Stimulated activated naive CD4-positive, alpha-beta T cell (primary cell): ENCODE measurements around the gene DOK3.

Experiments
- DNase-seq, 6 experiments: peaks; one replicate each; lab custom pipeline; 2025; lab: John Stamatoyannopoulos, UW

DOK3 gene, protein sequence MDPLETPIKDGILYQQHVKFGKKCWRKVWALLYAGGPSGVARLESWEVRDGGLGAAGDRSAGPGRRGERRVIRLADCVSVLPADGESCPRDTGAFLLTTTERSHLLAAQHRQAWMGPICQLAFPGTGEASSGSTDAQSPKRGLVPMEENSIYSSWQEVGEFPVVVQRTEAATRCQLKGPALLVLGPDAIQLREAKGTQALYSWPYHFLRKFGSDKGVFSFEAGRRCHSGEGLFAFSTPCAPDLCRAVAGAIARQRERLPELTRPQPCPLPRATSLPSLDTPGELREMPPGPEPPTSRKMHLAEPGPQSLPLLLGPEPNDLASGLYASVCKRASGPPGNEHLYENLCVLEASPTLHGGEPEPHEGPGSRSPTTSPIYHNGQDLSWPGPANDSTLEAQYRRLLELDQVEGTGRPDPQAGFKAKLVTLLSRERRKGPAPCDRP

GRCh38 chr5:177509381-177509951 is at the start of gene DOK3:
Gene DOK3, minus strand, starts transcription at chr5:177509826. Its CDS starts 286 bp downstream, at chr5:177509540.
- DNase-seq, result no peak

DNA sequence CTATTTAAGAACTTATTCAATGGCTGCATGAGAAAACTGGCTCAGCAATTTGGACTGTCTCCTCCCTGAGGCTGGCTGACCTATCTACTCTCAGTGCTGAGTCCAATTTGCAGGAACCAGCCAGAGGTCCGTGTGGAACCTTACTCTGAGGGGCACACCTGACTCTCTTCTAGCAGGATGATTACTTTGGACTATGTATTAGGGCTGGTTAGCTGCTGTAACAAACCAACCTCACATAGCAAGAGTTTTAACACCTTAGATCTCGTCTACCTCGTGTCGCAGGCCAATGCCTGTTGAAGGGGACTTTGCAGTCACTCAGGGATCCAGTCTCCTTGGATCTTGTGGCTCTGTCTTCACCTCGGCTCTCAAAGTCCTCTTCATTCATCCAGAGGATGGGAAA is 48.2 kb upstream of the DOK3 start:
- no peak for DNase-seq

DNA sequence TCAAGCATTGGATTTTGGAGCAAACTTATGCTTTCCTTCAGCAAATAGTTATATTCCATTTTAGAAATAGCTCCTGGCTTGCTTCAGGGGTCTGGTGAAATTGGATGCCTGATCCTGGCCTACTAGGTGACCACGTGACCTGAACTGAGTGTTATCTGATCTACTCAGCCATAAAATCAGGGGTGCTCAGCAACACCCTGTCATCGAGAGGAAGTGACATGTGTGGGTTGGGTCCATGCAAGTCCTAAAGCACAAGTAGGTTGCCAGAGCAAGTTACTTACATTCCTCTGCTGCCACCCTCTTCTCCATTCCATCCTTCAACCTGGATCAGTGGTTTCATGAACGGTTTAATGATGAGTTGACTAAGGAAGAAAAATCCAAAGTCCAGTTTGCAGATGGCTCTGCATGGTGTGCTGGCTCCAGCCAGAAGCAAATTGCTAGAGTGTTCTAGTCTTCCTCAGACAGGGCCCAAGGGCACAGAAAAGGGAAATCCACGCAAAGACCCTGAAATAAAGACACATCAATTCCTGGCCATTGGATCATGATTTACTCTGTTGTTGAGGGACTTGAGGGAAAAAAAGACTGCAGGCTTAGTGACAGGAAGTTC is 47.5 kb upstream of the DOK3 start:
- no peak for DNase-seq

GRCh38 chr5:177555665-177556064 is 46.0 kb upstream of the DOK3 start:
- no peak for DNase-seq

DNA sequence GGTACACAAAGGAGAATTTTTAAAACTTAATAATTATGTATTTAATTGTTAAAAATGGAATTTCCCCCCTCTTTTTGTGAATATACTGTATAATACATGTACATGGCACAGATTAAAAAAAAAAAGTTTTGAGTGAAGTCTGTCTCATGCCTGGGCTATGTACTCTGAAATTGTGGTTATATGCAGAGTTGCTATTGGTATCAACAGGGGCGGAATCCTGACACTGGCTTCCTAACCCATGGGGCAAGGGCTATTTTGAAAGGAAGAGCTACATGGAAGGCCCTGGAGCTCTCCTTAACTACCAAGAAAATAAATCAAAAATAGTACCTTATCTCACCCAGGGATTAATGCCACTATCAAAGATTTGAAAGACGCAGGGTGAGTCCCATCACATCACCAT is 45.6 kb upstream of the DOK3 start:
- no peak for DNase-seq

DNA sequence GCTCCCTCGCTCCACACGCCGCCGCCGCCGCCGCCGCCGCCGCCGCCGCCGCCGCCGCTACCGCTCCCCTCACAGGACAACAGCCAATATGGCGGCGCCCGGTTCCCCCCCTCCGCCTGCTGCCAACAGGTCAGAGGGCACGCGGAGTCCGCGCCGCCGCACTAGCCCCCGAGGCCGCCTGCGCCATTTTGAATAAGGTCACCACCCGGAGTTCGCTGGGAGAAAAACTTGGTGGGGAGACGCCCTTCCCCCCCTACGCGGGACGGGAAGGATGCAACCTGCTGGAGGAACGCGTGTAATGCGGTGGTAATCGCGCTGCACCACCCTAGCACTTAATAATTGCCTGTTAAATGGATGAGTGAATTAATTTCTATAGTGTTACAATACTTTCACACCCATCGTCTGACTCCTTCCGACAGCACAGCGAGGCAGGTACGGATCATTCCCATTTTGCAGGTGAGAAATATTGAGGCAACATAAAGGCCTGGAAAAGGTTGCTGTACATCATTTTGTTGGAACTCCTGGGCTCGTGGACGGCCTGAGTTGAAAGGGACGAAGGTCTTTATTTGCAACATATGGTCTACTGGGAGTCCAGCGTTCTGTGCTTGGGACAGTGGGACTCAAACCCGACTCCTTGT is 45.0 kb upstream of the DOK3 start, which contains the start of gene FAM193B:
FAM193B (minus strand) TSS at position 90 of the 638 bp plus-strand sequence. CDS start 105 bp downstream, outside the sequence.
- DNase-seq, result peak; percentile 88 to 97 (median 94)

- DNase-seq, result peak in 4 of 6 experiments; percentile 14 to 44 (median 41)
Observed at GRCh38 chr5:177553671-177554429, 44.2 kb upstream of the DOK3 start.

DNA sequence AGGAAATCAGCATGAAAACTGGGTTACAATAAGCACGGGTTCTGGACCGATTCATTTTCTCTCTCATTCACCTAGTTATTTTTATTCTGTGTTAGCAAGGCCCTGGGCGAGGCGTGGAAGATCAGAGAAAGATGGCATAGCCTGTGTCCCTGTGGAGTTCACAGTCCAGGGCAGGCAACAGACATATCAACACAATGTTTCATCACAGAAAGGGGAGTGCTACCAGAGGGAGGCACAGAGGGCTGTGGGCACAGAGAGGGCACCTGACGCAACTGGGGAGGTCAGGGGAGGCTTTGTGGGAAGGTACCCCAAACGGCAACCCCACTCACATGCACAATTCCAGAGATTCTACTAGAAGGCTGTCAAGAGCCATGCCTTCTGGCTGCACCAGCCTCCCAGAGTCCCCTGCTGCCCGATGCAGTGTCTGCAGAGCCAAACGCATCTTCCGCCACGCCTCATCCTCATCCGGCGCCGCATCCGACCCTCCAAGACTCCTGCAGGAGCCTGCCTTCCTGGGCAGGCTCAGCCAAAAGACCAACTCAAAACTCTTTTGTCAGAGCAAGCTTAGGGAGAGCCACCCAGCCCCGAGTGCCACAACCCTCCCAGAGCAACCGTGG is 43.3 kb upstream of the DOK3 start:
- DNase-seq, result no peak

DNA sequence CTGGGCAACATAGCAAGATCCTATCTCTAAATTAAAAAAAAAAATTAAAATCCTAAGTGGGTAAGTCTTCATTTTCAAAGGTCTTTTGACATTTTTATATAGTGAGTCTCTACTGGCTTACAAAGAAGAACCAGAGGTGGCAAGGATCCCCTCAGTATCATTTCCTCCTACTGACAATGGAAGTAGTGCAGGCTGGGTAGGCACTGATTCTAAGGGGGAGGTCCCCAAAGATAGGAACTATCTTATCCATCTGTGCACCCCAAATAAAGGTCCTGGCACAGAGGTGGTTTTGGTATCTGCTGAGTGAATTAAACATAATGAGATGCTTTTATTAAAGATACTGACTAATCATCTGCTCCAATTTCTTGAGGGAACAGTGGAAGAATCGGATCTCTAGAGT is 40.5 kb upstream of the DOK3 start:
- no peak for DNase-seq

DNA sequence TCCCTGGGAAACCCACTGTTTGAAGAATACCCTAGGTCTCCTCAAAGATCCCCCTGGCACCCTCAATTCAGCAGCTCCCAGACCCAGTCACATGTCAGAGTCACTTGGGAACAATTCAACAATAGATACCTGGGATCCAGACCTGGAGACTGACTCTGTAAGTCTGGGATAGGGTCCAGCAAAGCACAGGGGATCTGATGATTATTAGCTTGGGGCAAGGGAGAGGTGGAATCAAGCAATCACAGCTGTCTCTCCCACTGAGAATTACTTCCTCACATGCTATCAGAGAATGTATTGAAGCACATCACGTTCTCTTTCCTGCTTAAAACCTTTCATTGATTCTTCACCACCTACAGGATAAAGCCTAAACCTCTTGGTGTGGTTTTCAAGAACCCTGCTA is 38.9 kb upstream of the DOK3 start:
- no peak for DNase-seq

- DNase-seq, result no peak
Observed at GRCh38 chr5:177547736-177548135, 38.1 kb upstream of the DOK3 start.

- no peak for DNase-seq
Observed at GRCh38 chr5:177546258-177546741, 36.7 kb upstream of the DOK3 start.

DNA sequence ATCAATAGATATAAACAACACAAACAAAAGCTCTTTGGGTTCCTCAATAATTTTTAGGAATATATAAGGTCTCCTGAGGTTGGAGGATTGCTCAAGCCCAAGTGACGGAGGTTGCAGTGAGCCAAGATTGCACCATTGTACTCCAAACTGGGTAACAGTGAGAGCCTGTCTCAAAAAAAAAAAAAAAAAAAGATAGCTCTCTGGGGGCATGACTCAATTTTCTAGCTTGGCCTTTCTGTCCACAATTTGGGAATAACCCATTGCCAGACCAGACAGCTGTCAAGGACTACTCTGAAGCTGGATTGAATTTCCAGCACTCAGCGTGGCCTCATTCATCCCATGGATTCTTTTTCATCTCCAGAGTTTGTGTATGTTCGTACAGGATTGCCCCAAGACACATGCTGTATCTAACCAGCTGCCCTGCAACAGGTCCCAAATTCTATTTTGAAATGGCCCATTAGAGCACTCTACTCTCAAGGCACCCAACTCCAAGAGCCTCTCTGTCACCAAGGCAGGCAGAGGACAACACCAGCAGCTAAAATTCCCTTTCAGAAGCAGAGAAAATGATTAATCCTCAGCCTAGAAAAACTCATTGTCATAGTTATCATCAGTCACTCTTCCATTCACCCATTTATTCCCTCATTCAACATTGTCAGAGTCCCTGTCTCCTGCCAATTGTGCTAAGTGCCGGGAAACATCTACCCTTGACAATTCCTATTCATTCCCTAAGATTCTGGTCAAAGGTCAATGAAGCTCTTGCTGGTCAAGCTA is 36.0 kb upstream of the DOK3 start:
- no peak for DNase-seq

GRCh38 chr5:177542816-177543465 is 33.3 kb upstream of the DOK3 start:
- DNase-seq, result no peak

GRCh38 chr5:177540438-177540837 is 30.8 kb upstream of the DOK3 start:
- no peak for DNase-seq

DNA sequence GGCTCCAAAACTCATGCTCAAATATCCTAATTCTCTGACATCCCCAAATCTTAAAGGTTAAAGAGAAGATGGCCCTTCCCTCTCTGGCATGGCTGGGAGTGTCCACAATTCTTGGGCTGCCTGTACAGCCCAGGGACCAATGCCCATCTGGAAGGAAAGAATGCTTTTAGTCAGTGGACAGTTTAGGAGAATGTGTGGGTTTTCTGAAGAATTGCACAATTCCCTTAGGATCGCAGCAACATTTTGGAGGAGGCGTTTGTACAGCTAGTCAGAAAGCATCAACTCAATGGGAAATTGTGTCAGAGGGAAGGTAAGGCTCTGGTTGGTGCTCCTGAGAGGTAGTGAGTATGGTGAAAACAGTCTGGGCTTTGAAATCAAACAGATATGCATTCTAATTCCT is 29.8 kb upstream of the DOK3 start:
- no peak for DNase-seq

- no peak for DNase-seq
Observed at GRCh38 chr5:177538876-177539275, 29.2 kb upstream of the DOK3 start.

DNA sequence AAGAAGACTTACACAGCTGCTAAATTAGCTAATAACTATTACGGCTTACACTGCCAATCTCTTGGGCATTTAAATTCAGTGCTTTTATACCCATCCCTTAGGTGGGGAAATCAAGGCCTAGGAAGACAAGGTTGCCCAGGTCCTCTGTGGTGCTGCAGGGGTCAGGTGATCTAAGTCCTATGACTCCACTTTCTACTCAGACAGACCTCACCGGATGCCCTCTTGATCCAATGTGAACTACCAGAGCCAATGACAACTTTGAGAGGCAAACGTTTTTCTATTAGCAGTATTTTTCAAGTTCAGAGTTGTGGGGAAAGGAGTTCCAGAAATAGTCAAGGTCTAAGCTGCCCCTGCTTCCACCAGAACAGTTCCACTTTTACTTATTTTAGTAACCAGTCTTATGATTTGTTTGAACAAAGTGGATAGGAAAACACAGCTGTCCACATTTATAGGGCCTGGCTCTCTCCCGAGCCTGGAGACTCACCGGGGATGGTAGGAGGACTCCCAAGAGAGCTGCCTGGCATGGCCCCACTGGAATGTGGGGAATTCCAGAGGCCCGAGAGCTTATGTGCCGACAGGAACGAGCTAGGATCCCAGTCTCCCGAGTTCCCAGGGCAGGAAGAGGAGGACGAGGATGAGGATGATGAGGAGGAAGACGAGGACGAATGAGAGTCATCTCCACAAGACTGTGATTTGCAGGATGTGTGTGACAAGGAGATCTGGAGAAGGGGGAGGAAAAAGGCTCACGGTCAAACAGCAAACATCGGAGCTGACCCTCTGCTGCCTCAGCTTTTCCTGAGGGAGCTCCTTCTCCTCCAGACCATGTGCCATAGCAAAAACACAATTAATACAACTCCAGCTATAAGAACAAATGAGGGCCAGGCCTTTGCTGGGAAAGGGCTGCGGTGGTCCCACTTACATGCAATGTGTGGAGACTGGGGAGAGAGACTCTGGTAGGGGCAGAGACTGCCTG is 28.0 kb upstream of the DOK3 start:
- no peak for DNase-seq

GRCh38 chr5:177536386-177536785 is 26.8 kb upstream of the DOK3 start:
- DNase-seq, result no peak
